H1 (cell line): ENCODE measurements around the gene MRPL55. TPM values are rescaled to one million over a fixed set of nuclear protein-coding genes. Genes with fewer than 3 reads are reported as not detected.

Source experiments
- CTCF ChIA-PET: fragments of 300-600 bp; sonication (Branson Sonifier 250); formaldehyde crosslinking; loops from one replicate; lab custom pipeline; 2021; ENCODE audit not compliant: partially characterized antibody; lab: Charles Lee
- POLR2A ChIA-PET: fragments of 300-600 bp; sonication (Branson Sonifier 250); formaldehyde crosslinking; loops from one replicate; lab custom pipeline; 2021; ENCODE audit warnings: inconsistent platforms; ENCODE audit not compliant: partially characterized antibody; lab: Charles Lee
- DNase-seq, 2 experiments: peaks; one replicate each; pipeline versions ENCODE4 v3.0.0 to v3.0.0-alpha.2; 2010 to 2022; ENCODE audit warnings: low spot score in 2 of 2, low read depth in 1 of 2, mixed read lengths in 1 of 2
- FAIRE-seq: peaks from 2 replicates; lab custom pipeline; 2011; peaks lifted over from hg19 to GRCh38; lab: Jason Lieb, UNC
- H2AFZ ChIP-seq: 2 replicates; pipeline ENCODE4 v1.8.1; 2012; ENCODE audit warnings: low read length, inconsistent platforms
- H2AK5ac ChIP-seq: 2 replicates; pipeline ENCODE4 v1.6.1; 2013; ENCODE audit warnings: low read depth, low read length
- H2BK120ac ChIP-seq: replicated peaks from 2 replicates; pipeline ENCODE3; 2013; ENCODE audit warnings: low read depth, low read length, inconsistent platforms
- H2BK12ac ChIP-seq: 2 replicates; pipeline ENCODE4 v1.6.1; 2013; ENCODE audit warnings: low read depth, low read length
- H2BK15ac ChIP-seq: 2 replicates; pipeline ENCODE4 v1.6.1; 2013; ENCODE audit warnings: low read length
- H2BK20ac ChIP-seq: 2 replicates; pipeline ENCODE4 v1.6.1; 2013; ENCODE audit warnings: low read length
- H2BK5ac ChIP-seq: 2 replicates; pipeline ENCODE4 v1.6.1; 2013; ENCODE audit warnings: low read depth, low read length
- H3K14ac ChIP-seq: 2 replicates; pipeline ENCODE4 v1.6.1; 2013; ENCODE audit warnings: inconsistent platforms; ENCODE audit not compliant: insufficient read length
- H3K18ac ChIP-seq: 2 replicates; pipeline ENCODE4 v1.6.1; 2013; ENCODE audit warnings: low read length; ENCODE audit errors: extremely low read depth
- H3K23ac ChIP-seq: 2 replicates; pipeline ENCODE4 v1.6.1; 2013; ENCODE audit warnings: inconsistent platforms; ENCODE audit not compliant: insufficient read length
- H3K23me2 ChIP-seq: 2 replicates; pipeline ENCODE4 v1.6.1; 2013; ENCODE audit warnings: low read depth, low read length
- H3K27ac ChIP-seq: 2 replicates; pipeline ENCODE4 v1.6.1; 2011; ENCODE audit warnings: low read depth, low read length, inconsistent platforms
- H3K27me3 ChIP-seq, 4 experiments: replicated peaks in 1 of 4; 1 replicate in 1 of 4; 2 replicates in 3 of 4; pipeline versions ENCODE4 v1.6.1 to v1.8.1; 2011 to 2013; ENCODE audit warnings: low read length in 3 of 4, mild to moderate bottlenecking in 3 of 4, inconsistent platforms in 2 of 4, mixed read lengths in 2 of 4, moderate library complexity in 1 of 4; ENCODE audit not compliant: control insufficient read depth in 3 of 4, insufficient read depth in 3 of 4; ENCODE audit errors: extremely low read depth in 1 of 4
- H3K36me3 ChIP-seq, 4 experiments: 2 replicates each; pipeline versions ENCODE4 v1.6.1 to v1.8.1; 2011 to 2013; ENCODE audit warnings: mild to moderate bottlenecking in 4 of 4, low read length in 3 of 4, moderate library complexity in 2 of 4, control low read depth in 1 of 4, inconsistent platforms in 1 of 4; ENCODE audit not compliant: insufficient read depth in 4 of 4, control insufficient read depth in 2 of 4
- H3K4ac ChIP-seq: replicated peaks from 2 replicates; pipeline ENCODE3; 2013; ENCODE audit warnings: low read length, low read depth, mixed read lengths, inconsistent platforms; ENCODE audit not compliant: insufficient read length
- H3K4me1 ChIP-seq, 4 experiments: replicated peaks in 1 of 4; 1 replicate in 1 of 4; 2 replicates in 3 of 4; pipeline versions ENCODE4 v1.6.1 to v1.8.1; 2011 to 2013; ENCODE audit warnings: low read length in 3 of 4, inconsistent platforms in 2 of 4, mixed read lengths in 1 of 4; ENCODE audit not compliant: insufficient read depth in 4 of 4, control insufficient read depth in 3 of 4
- H3K4me2 ChIP-seq, 2 experiments: 2 replicates each; pipeline versions ENCODE4 v1.6.1 to v1.8.1; 2011 to 2013; ENCODE audit warnings: low read depth in 2 of 2, low read length in 2 of 2, control low read depth in 1 of 2, inconsistent platforms in 1 of 2, mild to moderate bottlenecking in 1 of 2; ENCODE audit not compliant: insufficient read depth in 1 of 2
- H3K4me3 ChIP-seq, 4 experiments: fragments of 200-600, 300-600 bp in 1 of 4; sonication (generic), shearing (Covaris generic), sonication (Bioruptor Twin) in 1 of 4; 2 replicates each; pipeline versions ENCODE4 v1.5.1 to v1.8.1; 2011 to 2016; ENCODE audit warnings: low read length in 4 of 4, low read depth in 3 of 4, control low read depth in 2 of 4, inconsistent platforms in 2 of 4, mild to moderate bottlenecking in 2 of 4, mixed read lengths in 1 of 4, moderate library complexity in 1 of 4; ENCODE audit not compliant: insufficient read depth in 2 of 4; ENCODE audit errors: extremely low read depth in 1 of 4
- H3K56ac ChIP-seq: replicated peaks from 2 replicates; pipeline ENCODE3; 2013; ENCODE audit warnings: low read depth, mild to moderate bottlenecking, mixed read lengths, low read length, inconsistent platforms; ENCODE audit not compliant: insufficient read length
- H3K79me1 ChIP-seq: 2 replicates; pipeline ENCODE4 v1.6.1; 2013; ENCODE audit warnings: low read depth, low read length, control low read depth
- H3K79me2 ChIP-seq, 2 experiments: 2 replicates each; pipeline versions ENCODE4 v1.6.1 to v1.8.1; 2012 to 2013; ENCODE audit warnings: low read length in 2 of 2, mild to moderate bottlenecking in 2 of 2, inconsistent platforms in 1 of 2; ENCODE audit not compliant: insufficient read depth in 2 of 2, control insufficient read depth in 1 of 2
- H3K9ac ChIP-seq, 4 experiments: replicated peaks in 1 of 4; 1 replicate in 1 of 4; 2 replicates in 3 of 4; pipeline versions ENCODE4 v1.6.1 to v1.8.1; 2011 to 2013; ENCODE audit warnings: low read depth in 3 of 4, low read length in 3 of 4, control low read depth in 2 of 4, mild to moderate bottlenecking in 2 of 4, moderate library complexity in 2 of 4, inconsistent platforms in 1 of 4; ENCODE audit errors: extremely low read depth in 1 of 4
- H3K9me3 ChIP-seq, 2 experiments: 2 replicates each; pipeline versions ENCODE4 v1.6.1 to v1.8.1; 2012 to 2013; ENCODE audit warnings: mild to moderate bottlenecking in 2 of 2, moderate library complexity in 2 of 2, control low read depth in 1 of 2, inconsistent platforms in 1 of 2, low read depth in 1 of 2, low read length in 1 of 2, mixed read lengths in 1 of 2; ENCODE audit not compliant: insufficient read depth in 2 of 2
- H4K20me1 ChIP-seq, 2 experiments: replicated peaks in 1 of 2; 2 replicates each; pipeline versions ENCODE3 to v1.8.1; 2011 to 2013; ENCODE audit warnings: inconsistent platforms in 2 of 2, low read length in 2 of 2, mild to moderate bottlenecking in 1 of 2; ENCODE audit not compliant: insufficient read depth in 2 of 2, control insufficient read depth in 1 of 2
- H4K5ac ChIP-seq: 2 replicates; pipeline ENCODE4 v1.6.1; 2013; ENCODE audit warnings: low read length, low read depth, mixed read lengths, inconsistent platforms; ENCODE audit not compliant: insufficient read length
- H4K8ac ChIP-seq: 2 replicates; pipeline ENCODE4 v1.8.0; 2013; ENCODE audit warnings: mild to moderate bottlenecking, moderate library complexity, low read length, inconsistent platforms; ENCODE audit not compliant: insufficient read depth; ENCODE audit errors: extremely low read depth
- H4K91ac ChIP-seq: replicated peaks from 2 replicates; pipeline ENCODE3; 2013; ENCODE audit warnings: low read length, mixed read lengths, inconsistent platforms; ENCODE audit not compliant: insufficient read length
- CTBP2 ChIP-seq: IDR thresholded peaks from 2 replicates; pipeline ENCODE4 v1.7.0; 2011; ENCODE audit warnings: borderline replicate concordance, mild to moderate bottlenecking, moderate library complexity, mixed read lengths, low read length; ENCODE audit not compliant: insufficient read depth, insufficient read length
- EP300 ChIP-seq, 2 experiments: IDR thresholded peaks; 1 replicate in 1 of 2; 2 replicates in 1 of 2; pipeline ENCODE4 v1.6.1; 2011 to 2012; ENCODE audit warnings: low read depth in 2 of 2, low read length in 2 of 2, mild to moderate bottlenecking in 2 of 2, borderline replicate concordance in 1 of 2, inconsistent platforms in 1 of 2, moderate library complexity in 1 of 2
- HDAC2 ChIP-seq, 2 experiments: fragments of 300-600 bp in 1 of 2; sonication (generic) in 1 of 2; IDR thresholded peaks; 2 replicates each; pipeline ENCODE4 v1.6.1; 2011 to 2012; ENCODE audit warnings: low read depth in 2 of 2, low read length in 2 of 2, mild to moderate bottlenecking in 2 of 2, moderate library complexity in 2 of 2, borderline replicate concordance in 1 of 2, inconsistent platforms in 1 of 2
- JUN ChIP-seq: IDR thresholded peaks from 2 replicates; pipeline ENCODE4 v1.6.1; 2011; ENCODE audit warnings: low read depth, mild to moderate bottlenecking, improper control_type of control experiment, low read length
- KDM1A ChIP-seq: fragments of 200-600, 300-600 bp; sonication (generic); IDR thresholded peaks from 2 replicates; pipeline ENCODE4 v1.7.1; 2016; ENCODE audit warnings: mild to moderate bottlenecking, low read length, borderline replicate concordance
- KDM5A ChIP-seq: fragments of 200-600 bp; IDR thresholded peaks from 2 replicates; pipeline ENCODE4 v1.7.1; 2012; ENCODE audit warnings: mild to moderate bottlenecking, low read length, inconsistent platforms, mixed read lengths
- NANOG ChIP-seq: IDR thresholded peaks from 2 replicates; pipeline ENCODE4 v1.6.1; 2011; ENCODE audit warnings: low read length, low read depth, mild to moderate bottlenecking, inconsistent platforms; ENCODE audit not compliant: insufficient read depth, poor library complexity, severe bottlenecking
- POU5F1 ChIP-seq: IDR thresholded peaks from 2 replicates; pipeline ENCODE4 v1.6.1; 2011; ENCODE audit warnings: low read depth, mild to moderate bottlenecking, low read length, moderate library complexity
- SIRT6 ChIP-seq: IDR thresholded peaks from one replicate; pipeline ENCODE4 v1.7.1; 2012; ENCODE audit warnings: low read length, inconsistent platforms
- SP2 ChIP-seq: IDR thresholded peaks from 2 replicates; pipeline ENCODE4 v1.6.1; 2012; ENCODE audit warnings: mild to moderate bottlenecking, low read length, inconsistent platforms
- TBP ChIP-seq: IDR thresholded peaks from 2 replicates; pipeline ENCODE4 v1.6.1; 2011; ENCODE audit warnings: low read depth, low read length, improper control_type of control experiment
- TCF12 ChIP-seq: IDR thresholded peaks from 2 replicates; pipeline ENCODE4 v1.6.1; 2011; ENCODE audit warnings: low read depth, mild to moderate bottlenecking, low read length
- WGBS, 2 experiments: shearing (Covaris generic) in 1 of 2; methylation state at CpG; one replicate each; pipeline versions ENCODE4 v1.1.6 to v1.1.7; 2013 to 2015; ENCODE audit warnings: low lambda C conversion rate in 2 of 2, mixed read lengths in 2 of 2, inconsistent platforms in 1 of 2, low coverage in 1 of 2, missing lambda C conversion rate in 1 of 2; ENCODE audit not compliant: insufficient replicate concordance in 2 of 2, insufficient coverage in 1 of 2, insufficient read length in 1 of 2; ENCODE audit errors: extremely low coverage in 1 of 2, missing lambda C conversion rate in 1 of 2; 5-methylcytosine and 5-hydroxymethylcytosine counted together
- polyA plus RNA-seq, 7 experiments: library from polyadenylated mRNA; depleted of rRNA in 3 of 7; stranded (reverse) in 5 of 7; unstranded in 2 of 7; fragments of >200 nt in 5 of 7; fragments of 200-250 nt in 2 of 7; gene quantifications; 1 replicate in 5 of 7; 2 replicates in 1 of 7; 4 replicates in 1 of 7; pipeline versions ENCODE4 v1.2.1 to v1.2.3, GENCODE V29; 2011 to 2013; ENCODE audit warnings: missing spikeins in 2 of 7, mixed read lengths in 2 of 7
- total RNA-seq: library from RNA; stranded (reverse); fragmentation: NEBNext Ultra II Directional; extraction: Animal tissue kit (Norgen Biotek cat#: 25700); gene quantifications from 2 replicates; pipeline ENCODE4 v1.2.1, GENCODE V29; 2021
- TF ChIP-seq, protein P1 (sequence below): IDR thresholded peaks from 2 replicates; pipeline ENCODE4 v1.6.1; 2011; ENCODE audit warnings: low read depth, mild to moderate bottlenecking, low read length; ENCODE audit not compliant: insufficient read depth

Gene MRPL55
- total and polyA plus RNA-seq, 2 of the 8 experiments (the other 6 are each of a cell fraction or from before 2014, with no cell fraction given), result 59.0 to 244 TPM

DNA sequence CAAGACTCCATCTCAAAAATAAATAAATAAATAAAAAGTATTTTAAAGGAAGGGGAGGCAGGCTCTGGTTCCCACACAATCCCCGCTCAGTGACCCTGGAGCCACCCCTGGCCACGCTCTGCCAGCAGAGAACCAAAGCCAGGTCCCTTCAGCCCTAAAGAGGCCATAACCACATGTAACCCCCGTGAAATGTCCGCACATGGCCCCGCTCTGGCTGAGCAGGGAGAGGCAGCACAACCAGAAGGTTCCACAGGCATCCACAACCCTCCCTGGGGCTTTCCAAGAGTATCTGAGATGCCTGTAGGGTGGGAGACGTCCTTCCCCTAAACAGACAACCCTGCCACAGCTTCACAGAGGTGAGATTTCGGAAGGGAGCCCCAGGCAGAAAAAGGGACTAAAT, 28.0 kb downstream of the MRPL55 start:
- Histone ChIP-seq H3K79me1 (peaks cover 13% of the 10 kb centered on the region; the same call in 1 of the 2 replicates), H2BK12ac (no peak overlapping the region), H3K14ac (no peak overlapping the region), H3K18ac (no peak overlapping the region), H3K9ac (no peak overlapping the region), H2AFZ (no peak overlapping the region), H3K79me2 (peaks cover 33 to 34% of the 10 kb centered on the region in 2 experiments), H4K20me1 (peaks cover 25 to 50% of the 10 kb centered on the region in 2 experiments), H3K27ac (no peak overlapping the region), H2BK120ac (no peak overlapping the region), H3K4me2 (peak overlapping the region; percentile 73 to 89), H3K36me3 (no peaks in the 10 kb centered on the region), H2BK5ac (no peak overlapping the region), H3K23ac (no peak overlapping the region), H2AK5ac (no peak overlapping the region), H4K5ac (no peak overlapping the region), H4K91ac (no peak overlapping the region), H2BK15ac (no peak overlapping the region), H3K4me3 (peak overlapping the region in 3 of 4 experiments; percentile 32 to 99 (median 35); a peak in 4 of 8 replicates), H3K4ac (no peak overlapping the region), H3K27me3 (peaks cover 0 to 25% (median 23%) of the 10 kb centered on the region in 4 experiments; a peak in 5 of 7 replicates), H4K8ac (no peak overlapping the region), H3K23me2 (peaks cover 15% of the 10 kb centered on the region), H3K9me3 (no peaks in the 10 kb centered on the region), H3K56ac (no peak overlapping the region), H2BK20ac (no peak overlapping the region), H3K4me1 (peaks cover 7 to 30% (median 8%) of the 10 kb centered on the region in 4 experiments)
- POLR2A ChIA-PET, result interaction anchor here (1.0 to 4.3 kb wide), 3 partner anchors 15 to 60 kb away, joined by 3 to 27 read pairs (median 4); no protein-coding TSS in a partner anchor
- CTCF ChIA-PET, result interaction anchor here (0.8 to 3.2 kb wide), 3 partner anchors 18 to 78 kb away, joined by 3 to 21 read pairs (median 3); no protein-coding TSS in a partner anchor
- 81% methylated on average over 7 of the region's 7 CpGs; no CpG with 5 or more reads in 1 of the 2 experiments for WGBS, 2 experiments
- no peak for DNase-seq
- no peak for FAIRE-seq
- TF ChIP-seq POU5F1 (no peak), KDM5A (no peak), HDAC2 (IDR thresholded peaks at IDR 0.05; ENCODE audit: borderline replicate concordance in 1 of 2, low read depth in 2 of 2, low read length in 2 of 2) (no peak), NANOG (no peak), TCF12 (no peak), SP2 (no peak), CTBP2 (no peak), KDM1A (no peak), EP300 (IDR thresholded peaks at IDR 0.05; ENCODE audit: borderline replicate concordance in 1 of 2, low read depth in 2 of 2, low read length in 2 of 2) (no peak), SIRT6 (no peak), TBP (no peak), JUN (no peak)
- TF ChIP-seq, protein P1, sequence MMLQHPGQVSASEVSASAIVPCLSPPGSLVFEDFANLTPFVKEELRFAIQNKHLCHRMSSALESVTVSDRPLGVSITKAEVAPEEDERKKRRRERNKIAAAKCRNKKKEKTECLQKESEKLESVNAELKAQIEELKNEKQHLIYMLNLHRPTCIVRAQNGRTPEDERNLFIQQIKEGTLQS, result no peak
